Measurements from ENCODE around the gene AIM2. TPM values are rescaled to one million over a fixed set of nuclear protein-coding genes. Genes with fewer than 3 reads are reported as not detected.

The AIM2 gene
- total RNA-seq, 6 experiments from 2014 or later = 0.73 to 1.1 (median 0.80) TPM; not detected in 3

DNA sequence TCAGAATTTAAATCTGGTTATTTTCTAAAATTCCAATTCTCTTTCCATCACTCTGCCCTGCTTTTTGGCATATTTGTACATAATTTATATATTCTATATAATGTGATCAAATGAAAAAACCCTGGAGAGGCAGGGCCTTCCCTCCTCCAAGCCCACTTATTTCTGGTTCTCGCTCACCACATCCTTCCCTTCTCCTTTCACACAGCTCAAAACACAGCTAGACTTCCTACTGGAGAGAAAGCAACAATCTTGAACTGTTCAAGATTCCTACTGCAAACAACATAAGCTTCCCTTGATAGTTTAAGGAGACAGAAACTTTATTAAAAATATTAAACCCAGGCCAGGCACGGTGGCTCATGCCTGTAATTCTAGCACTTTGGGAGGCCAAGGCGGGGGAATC, 7.6 kb upstream of the AIM2 start:
- 34% methylated on average over 2 of the region's 3 CpGs for WGBS (ENCODE audit: insufficient coverage, low coverage, low lambda C conversion rate, missing lambda C conversion rate)
- Histone ChIP-seq H3K9me3 (no peaks in the 10 kb centered on the region), H3K4me3 (no peak overlapping the region), H3K4me1 (no peaks in the 10 kb centered on the region), H3K36me3 (no peaks in the 10 kb centered on the region), H3K27me3 (no peaks in the 10 kb centered on the region), H3K27ac (no peak overlapping the region)
- DNase-seq (no peak), ATAC-seq (peak in 1 of 4 donors; percentile 15)
- TF ChIP-seq, protein P1, sequence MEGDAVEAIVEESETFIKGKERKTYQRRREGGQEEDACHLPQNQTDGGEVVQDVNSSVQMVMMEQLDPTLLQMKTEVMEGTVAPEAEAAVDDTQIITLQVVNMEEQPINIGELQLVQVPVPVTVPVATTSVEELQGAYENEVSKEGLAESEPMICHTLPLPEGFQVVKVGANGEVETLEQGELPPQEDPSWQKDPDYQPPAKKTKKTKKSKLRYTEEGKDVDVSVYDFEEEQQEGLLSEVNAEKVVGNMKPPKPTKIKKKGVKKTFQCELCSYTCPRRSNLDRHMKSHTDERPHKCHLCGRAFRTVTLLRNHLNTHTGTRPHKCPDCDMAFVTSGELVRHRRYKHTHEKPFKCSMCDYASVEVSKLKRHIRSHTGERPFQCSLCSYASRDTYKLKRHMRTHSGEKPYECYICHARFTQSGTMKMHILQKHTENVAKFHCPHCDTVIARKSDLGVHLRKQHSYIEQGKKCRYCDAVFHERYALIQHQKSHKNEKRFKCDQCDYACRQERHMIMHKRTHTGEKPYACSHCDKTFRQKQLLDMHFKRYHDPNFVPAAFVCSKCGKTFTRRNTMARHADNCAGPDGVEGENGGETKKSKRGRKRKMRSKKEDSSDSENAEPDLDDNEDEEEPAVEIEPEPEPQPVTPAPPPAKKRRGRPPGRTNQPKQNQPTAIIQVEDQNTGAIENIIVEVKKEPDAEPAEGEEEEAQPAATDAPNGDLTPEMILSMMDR (IDR thresholded peaks at IDR 0.05) = no peak
- TF ChIP-seq POLR2A (IDR thresholded peaks at IDR 0.05) = no peak
- intact Hi-C loops (cut with DNase I) = no loop called here

DNA sequence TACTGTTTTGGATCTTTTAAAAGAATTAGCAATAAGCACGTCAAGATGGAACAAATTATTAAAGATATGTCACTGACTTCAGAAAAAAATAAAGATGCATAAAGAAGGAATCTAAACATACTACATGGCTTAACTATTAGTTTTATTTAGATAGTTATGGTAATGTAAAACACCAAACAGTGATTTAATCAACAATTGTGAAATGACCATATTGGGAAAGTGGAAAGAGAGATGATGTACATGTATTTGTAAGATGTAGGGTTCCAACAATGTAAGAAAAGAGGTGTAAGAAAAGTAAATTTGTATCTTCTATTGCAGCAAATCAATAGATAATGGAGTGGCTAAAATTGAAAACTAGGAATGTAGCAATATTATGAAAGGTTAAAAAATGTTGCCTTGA, 6.4 kb upstream of the AIM2 start:
- H3K4me3 ChIP-seq = no peak overlapping the region
- no peaks in the 10 kb centered on the region for H3K27me3 ChIP-seq
- intact Hi-C loops (cut with DNase I) = no loop called here
- no peaks in the 10 kb centered on the region for H3K4me1 ChIP-seq
- no peaks in the 10 kb centered on the region for H3K36me3 ChIP-seq
- TF ChIP-seq, protein P1 (IDR thresholded peaks at IDR 0.05) = no peak
- no peak for TF ChIP-seq POLR2A (IDR thresholded peaks at IDR 0.05)
- no peaks in the 10 kb centered on the region for H3K9me3 ChIP-seq
- ATAC-seq = no peak
- WGBS (ENCODE audit: insufficient coverage, low coverage, low lambda C conversion rate, missing lambda C conversion rate) = 50% methylated on average over 1 of the region's 1 CpG
- no peak for DNase-seq
- H3K27ac ChIP-seq = no peak overlapping the region

DNA sequence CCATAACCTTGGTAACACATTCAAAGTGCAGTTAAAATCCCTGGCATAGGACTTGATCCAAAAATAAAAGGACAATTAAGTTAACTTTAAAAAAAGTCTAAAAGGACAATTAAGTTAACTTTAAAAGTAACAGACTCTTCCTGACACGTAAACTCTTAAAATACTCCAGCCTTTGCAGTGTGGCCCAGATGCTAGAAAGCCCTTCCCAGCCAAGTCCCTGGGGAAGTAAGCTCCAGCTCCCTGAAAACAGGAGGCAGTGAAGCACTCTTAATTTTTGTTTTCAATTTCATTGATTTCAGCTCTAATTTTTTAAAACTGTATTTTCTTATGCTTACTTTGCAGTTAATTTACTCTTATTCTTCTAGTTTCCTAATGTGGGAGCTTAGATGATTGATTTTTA, 5.1 kb upstream of the AIM2 start:
- H3K27ac ChIP-seq = no peak overlapping the region
- TF ChIP-seq, protein P1 (IDR thresholded peaks at IDR 0.05) = no peak
- no peak for TF ChIP-seq POLR2A (IDR thresholded peaks at IDR 0.05)

DNA sequence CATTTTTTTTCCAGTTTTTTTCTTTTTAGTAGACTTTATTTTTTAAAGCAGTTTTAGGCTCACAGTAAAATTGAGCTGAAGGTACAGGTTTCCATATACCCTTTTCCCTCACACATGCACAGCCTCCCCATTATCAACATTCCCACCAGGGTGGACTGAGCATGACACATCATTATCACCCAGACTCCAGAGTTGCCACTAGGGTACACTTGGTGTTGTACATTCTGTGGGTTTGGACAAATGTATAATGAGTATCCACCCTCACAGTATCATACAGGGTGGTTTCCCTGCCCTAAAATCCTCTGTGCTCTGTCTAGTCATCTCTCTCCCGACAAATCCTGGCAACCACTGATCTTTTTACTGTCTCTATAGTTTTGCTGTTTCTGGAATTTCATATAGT, 3.0 kb upstream of the AIM2 start:
- intact Hi-C loops (cut with DNase I) = no loop called here
- no CpG with 5 or more reads among the region's 1 CpG for WGBS (ENCODE audit: insufficient coverage, low coverage, low lambda C conversion rate, missing lambda C conversion rate)

More for the DNA sequence above, 5.1 kb upstream of the AIM2 start:
- H3K4me3 ChIP-seq = no peak overlapping the region
- intact Hi-C loops (cut with DNase I) = no loop called here
- ATAC-seq (no peak), DNase-seq (no peak)
- WGBS (ENCODE audit: insufficient coverage, low coverage, low lambda C conversion rate, missing lambda C conversion rate) = 50% methylated on average over 1 of the region's 1 CpG
- no peaks in the 10 kb centered on the region for H3K36me3 ChIP-seq
- no peaks in the 10 kb centered on the region for H3K9me3 ChIP-seq
- no peaks in the 10 kb centered on the region for H3K4me1 ChIP-seq
- H3K27me3 ChIP-seq = no peaks in the 10 kb centered on the region

More for the DNA sequence above, 3.0 kb upstream of the AIM2 start:
- Histone ChIP-seq H3K9me3 (no peaks in the 10 kb centered on the region), H3K27ac (no peak overlapping the region), H3K4me3 (no peak overlapping the region), H3K4me1 (no peaks in the 10 kb centered on the region), H3K36me3 (no peaks in the 10 kb centered on the region), H3K27me3 (no peaks in the 10 kb centered on the region)
- no peak for TF ChIP-seq POLR2A (IDR thresholded peaks at IDR 0.05)
- TF ChIP-seq, protein P1 (IDR thresholded peaks at IDR 0.05) = no peak
- DNase-seq (no peak), ATAC-seq (no peak)

Data from right lobe of liver (tissue), 6 donors.